HG03108 (cell line): ENCODE data around the gene LILRA2.
"Not testable (repeated sequence)": the region's sequence is repeated elsewhere in the genome, so short reads cannot be mapped to it uniquely, and the experiment has no call there.

Source experiments
- ATAC-seq: cut with Tn5 transposase; IDR thresholded peaks from one replicate; pipeline ENCODE4 v1.9.1; 2021; ENCODE audit warnings: moderate library complexity; ENCODE audit not compliant: unreplicated experiment

LILRA2 gene

DNA sequence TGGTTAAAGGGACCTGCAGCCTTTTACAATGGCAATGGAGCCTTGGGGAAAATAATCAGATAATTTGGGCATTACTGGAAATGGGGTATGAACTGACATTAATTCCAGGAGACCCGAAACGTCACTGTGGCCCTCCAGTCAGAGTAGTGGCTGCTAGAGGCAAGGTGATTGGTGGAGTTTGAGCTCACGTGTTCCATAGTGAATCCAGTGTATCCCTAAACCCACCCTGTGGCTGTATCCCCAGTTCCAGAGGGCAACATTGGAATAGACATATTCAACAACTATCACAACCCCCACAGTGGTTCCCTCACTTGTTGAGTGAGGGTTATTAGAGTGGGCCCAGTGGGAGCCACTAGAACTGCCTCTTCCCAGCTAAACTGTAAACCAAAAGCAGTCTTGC is 3.3 kb upstream of the LILRA2 start:
- no peak for ATAC-seq

GRCh38 chr19:54571715-54572615 is 1.6 kb upstream of the LILRA2 start:
- ATAC-seq, result not testable (repeated sequence)

- no peak for ATAC-seq
Measured at GRCh38 chr19:54572696-54573311, 786 bp upstream of the LILRA2 start.

- no peak for ATAC-seq
Measured at GRCh38 chr19:54574051-54574450, 461 bp downstream of the LILRA2 start.

- no peak for ATAC-seq
Measured at GRCh38 chr19:54574527-54575056, 1.0 kb downstream of the LILRA2 start.

DNA sequence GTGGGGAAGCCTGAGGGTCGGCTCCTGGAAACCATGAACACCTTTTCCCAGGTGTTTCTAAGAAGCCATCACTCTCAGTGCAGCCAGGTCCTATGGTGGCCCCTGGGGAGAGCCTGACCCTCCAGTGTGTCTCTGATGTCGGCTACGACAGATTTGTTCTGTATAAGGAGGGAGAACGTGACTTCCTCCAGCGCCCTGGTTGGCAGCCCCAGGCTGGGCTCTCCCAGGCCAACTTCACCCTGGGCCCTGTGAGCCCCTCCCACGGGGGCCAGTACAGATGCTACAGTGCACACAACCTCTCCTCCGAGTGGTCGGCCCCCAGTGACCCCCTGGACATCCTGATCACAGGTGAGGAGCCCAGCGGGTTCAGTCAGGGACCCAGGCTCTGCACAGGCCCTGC is 1.6 kb downstream of the LILRA2 start:
- not testable (repeated sequence) for ATAC-seq

GRCh38 chr19:54576411-54576976 is 2.9 kb downstream of the LILRA2 start:
- ATAC-seq, result no peak

DNA sequence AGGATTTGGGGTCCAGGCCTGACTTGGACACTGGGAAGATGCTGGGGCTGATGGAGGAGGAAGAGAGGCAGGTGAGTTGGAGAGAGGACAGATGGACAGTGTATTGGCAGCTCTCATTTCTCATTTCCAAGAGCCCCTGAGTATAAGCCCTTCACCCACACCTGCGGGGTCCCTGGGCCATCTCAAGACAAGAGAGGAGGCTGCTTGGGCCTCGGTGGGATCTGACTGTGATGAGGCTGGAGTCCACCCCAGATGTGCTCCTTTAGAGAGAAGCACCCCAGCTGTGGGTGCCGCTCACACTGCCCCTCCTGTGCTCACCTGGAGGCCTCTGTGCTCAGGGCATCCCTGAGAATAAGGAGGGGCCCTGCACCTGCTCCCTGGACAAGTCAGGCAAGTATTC is 3.7 kb downstream of the LILRA2 start:
- no peak for ATAC-seq

- ATAC-seq, result not testable (repeated sequence)
Measured at GRCh38 chr19:54578268-54578667, 4.7 kb downstream of the LILRA2 start.

DNA sequence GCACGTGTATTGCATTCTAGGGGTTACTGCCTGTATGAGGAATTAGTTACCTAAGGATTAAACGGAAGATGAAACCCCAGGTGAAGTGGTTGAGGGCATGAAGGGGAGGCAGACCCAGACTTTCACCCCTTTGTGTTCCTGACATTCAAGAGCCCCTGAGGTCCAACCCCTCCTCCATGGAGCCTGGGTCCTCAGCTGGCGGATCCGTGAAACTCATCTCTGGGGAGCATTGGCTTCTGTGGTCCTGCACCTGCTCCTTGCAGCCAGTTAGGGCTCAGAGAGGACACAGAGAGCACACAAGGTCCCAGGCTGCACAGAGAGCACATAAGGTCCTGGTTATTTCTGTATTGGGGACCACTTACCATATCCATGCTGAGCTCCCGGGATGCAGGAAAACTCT is 12.8 kb downstream of the LILRA2 start:
- no peak for ATAC-seq

- no peak for ATAC-seq
Measured at GRCh38 chr19:54587026-54587425, 13.4 kb downstream of the LILRA2 start.

DNA sequence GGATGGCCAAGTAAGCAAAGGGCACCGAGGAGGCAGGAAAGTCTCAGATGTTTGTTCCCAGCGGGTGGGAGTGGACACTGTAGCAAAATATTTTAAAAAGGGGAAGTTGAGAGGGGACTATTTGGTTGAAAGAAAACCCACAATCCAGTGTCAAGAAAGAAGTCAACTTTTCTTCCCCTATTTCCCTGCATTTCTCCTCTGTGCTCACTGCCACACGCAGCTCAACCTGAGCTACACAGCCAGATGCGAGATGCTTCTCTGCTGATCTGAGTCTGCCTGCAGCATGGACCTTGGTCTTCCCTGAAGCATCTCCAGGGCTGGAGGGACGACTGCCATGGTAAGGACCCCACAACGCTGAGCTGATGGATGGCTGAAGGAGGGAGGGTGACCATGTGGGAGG is 19.9 kb downstream of the LILRA2 start, which contains the start of gene LILRA1:
Gene LILRA1, plus strand, starts transcription at position 188 of the 400 bp plus-strand sequence. CDS start 613 bp downstream, outside the sequence.
- ATAC-seq, result not testable (repeated sequence)

DNA sequence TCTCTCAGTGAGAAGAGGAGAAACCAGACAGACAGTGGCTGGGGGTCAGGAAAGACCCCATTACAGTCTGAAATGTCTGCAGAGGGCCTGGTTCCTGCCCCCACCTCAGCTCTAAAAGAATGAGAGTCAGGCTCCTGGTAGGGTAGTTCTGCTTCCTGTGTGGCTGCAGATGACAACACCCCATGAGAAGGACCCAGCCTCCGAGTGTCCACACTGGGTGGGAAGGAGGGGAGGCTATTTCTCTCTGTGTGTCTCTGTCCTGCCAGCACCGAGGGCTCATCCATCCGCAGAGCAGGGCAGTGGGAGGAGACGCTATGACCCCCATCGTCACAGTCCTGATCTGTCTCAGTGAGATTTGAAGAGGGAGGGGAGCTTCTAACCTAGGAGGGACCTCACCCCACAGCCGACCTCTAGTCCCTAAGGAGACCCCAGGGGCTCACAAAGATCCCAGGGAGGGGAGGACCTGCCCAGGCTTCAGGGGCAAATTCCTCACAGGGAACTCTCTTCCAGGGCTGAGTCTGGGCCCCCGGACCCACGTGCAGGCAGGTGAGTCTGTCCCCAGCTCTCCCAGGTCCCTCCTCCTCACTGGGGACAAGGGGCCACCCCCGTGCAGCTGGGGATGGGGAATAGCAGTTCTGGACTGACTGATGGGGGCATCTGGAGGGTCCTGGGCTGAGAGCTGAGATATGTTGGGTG is 20.5 kb downstream of the LILRA2 start:
- not testable (repeated sequence) for ATAC-seq

- ATAC-seq, result no peak
Measured at GRCh38 chr19:54594737-54595136, 21.1 kb downstream of the LILRA2 start.

- ATAC-seq, result not testable (repeated sequence)
Measured at GRCh38 chr19:54595680-54596436, 22.3 kb downstream of the LILRA2 start.

- no peak for ATAC-seq
Measured at GRCh38 chr19:54600212-54600611, 26.6 kb downstream of the LILRA2 start.

- ATAC-seq, result no peak
Measured at GRCh38 chr19:54606230-54606629, 32.6 kb downstream of the LILRA2 start.

GRCh38 chr19:54606891-54607784 is 33.5 kb downstream of the LILRA2 start:
- peak; percentile 64 for ATAC-seq

DNA sequence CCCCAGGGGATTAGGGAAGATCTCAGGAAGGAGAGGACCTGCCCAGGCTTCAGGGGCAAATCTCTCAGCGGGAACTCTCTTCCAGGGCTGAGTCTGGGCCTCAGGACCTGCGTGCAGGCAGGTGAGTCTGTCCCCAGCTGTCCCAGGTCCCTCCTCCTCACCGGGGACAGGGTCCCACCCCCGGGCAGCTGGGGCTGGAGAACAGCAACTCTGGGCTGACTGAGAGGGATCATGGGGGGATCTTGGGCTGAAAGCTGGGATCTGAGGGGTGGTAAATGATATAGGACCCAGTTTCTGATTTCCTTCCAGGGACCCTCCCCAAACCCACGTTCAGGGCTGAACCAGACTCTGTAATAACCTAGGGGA is 34.2 kb downstream of the LILRA2 start:
- no peak for ATAC-seq
